GM23248 (cell line): ENCODE measurements around the gene EMC8.

ENCODE experiments used
- EZH2 ChIP-seq: fragments of 200-600 bp; sonication (generic); IDR thresholded peaks from 2 replicates; pipeline ENCODE4 v1.6.1; 2018; ENCODE audit warnings: antibody characterized with exemption, mild to moderate bottlenecking; ENCODE audit not compliant: insufficient read depth, poor library complexity, severe bottlenecking
- EZH2phosphoT487 ChIP-seq: fragments of 200-600 bp; sonication (generic); IDR thresholded peaks from 2 replicates; pipeline ENCODE4 v1.6.1; 2018; ENCODE audit warnings: antibody characterized with exemption, moderate library complexity, mild to moderate bottlenecking, low read depth; ENCODE audit not compliant: insufficient read depth

- TF ChIP-seq EZH2 (no peak), EZH2phosphoT487 (no peak)
Measured at GRCh38 chr16:85820604-85821372, 21.4 kb upstream of the EMC8 start.
